ENCODE measurements around the gene OCA2. TPM values are rescaled to one million over a fixed set of nuclear protein-coding genes. Genes with fewer than 3 reads are reported as not detected.

Gene OCA2
- total and polyA plus RNA-seq, 11 donors, result 0.04 to 0.10 (median 0.07) TPM; not detected in 8

DNA sequence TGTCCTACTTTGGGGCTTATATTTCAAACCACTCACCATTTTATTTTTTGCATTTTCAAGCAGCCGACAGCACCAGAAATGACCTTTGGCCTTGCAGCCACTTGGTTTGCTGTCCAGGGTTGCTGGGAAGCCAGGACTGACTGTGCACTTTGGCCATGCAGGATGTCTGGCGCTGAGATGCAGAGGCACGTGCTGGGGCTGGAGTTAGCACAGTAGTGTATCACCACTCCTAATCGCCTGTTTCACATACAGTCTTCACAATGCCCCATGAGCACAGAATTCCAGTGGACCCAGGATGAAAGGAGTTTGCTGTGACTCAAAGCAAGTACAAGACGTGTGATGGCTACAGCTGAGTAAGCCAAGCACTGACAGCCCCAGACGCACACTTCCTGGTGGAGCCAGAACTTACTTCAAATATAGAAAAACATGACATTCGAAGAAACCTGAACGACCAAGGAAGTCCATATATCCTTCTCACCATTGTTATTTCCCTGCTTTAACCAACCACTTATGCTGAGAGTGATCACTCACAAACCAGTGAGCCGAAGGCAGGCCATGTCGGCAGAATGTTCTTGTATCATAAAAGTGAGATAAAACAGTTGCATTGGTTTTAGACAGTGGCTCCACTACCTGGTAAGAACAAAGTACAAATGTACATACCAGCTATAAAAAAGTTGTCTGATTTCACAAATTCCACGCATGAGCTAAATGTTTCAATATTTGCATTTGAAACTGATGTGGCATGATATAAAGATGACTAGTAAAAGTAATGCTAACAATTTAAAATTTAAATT, 16.0 kb downstream of the OCA2 start:
- no peak for DNase-seq
- Histone ChIP-seq H3K4me1 (peaks cover 0 to 8% (median 0%) of the 10 kb centered on the region in 12 donors), H3K36me3 (no peaks in the 10 kb centered on the region), H3K27me3 (no peaks in the 10 kb centered on the region), H3K27ac (no peak overlapping the region), H3K9me3 (peaks cover 0 to 3% (median 0%) of the 10 kb centered on the region in 12 donors), H3K4me3 (no peak overlapping the region)
- no peak for TF ChIP-seq POLR2A (IDR thresholded peaks at IDR 0.05)
- TF ChIP-seq, protein P1, sequence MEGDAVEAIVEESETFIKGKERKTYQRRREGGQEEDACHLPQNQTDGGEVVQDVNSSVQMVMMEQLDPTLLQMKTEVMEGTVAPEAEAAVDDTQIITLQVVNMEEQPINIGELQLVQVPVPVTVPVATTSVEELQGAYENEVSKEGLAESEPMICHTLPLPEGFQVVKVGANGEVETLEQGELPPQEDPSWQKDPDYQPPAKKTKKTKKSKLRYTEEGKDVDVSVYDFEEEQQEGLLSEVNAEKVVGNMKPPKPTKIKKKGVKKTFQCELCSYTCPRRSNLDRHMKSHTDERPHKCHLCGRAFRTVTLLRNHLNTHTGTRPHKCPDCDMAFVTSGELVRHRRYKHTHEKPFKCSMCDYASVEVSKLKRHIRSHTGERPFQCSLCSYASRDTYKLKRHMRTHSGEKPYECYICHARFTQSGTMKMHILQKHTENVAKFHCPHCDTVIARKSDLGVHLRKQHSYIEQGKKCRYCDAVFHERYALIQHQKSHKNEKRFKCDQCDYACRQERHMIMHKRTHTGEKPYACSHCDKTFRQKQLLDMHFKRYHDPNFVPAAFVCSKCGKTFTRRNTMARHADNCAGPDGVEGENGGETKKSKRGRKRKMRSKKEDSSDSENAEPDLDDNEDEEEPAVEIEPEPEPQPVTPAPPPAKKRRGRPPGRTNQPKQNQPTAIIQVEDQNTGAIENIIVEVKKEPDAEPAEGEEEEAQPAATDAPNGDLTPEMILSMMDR (IDR thresholded peaks at IDR 0.05), result no peak
- intact Hi-C loops (cut with DNase I), result loop anchor here in 1 of 10 donors (10.0 kb wide), 1 partner anchor 58 kb away; no protein-coding TSS in a partner anchor
- 65 to 74% (median 69%) methylated on average over 11 of the region's 11 CpGs for WGBS, 4 donors
- no peak for ATAC-seq

DNA sequence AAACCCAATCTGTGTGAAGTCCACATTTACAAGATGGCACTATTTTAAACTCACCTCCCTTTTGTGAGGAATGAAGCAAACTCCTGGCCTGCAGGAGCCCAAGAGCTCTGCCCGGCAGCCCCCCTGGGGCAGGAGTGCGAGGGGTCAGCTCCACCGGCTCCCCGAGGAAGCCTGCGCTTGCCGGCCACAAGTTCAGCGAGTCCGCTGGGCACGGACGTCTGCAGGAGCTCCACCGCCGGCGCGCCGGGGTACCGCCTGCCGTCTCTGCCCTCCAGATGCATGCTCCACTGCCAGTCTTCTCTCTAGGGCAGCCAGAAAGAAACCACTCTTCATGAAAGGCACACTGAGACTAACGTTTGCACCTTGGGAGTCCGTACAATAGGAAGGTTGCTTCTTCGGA, 17.5 kb downstream of the OCA2 start:
- Histone ChIP-seq H3K9me3 (peaks cover 0 to 3% (median 0%) of the 10 kb centered on the region in 12 donors), H3K27ac (no peak overlapping the region), H3K27me3 (no peaks in the 10 kb centered on the region), H3K4me3 (no peak overlapping the region), H3K36me3 (no peaks in the 10 kb centered on the region), H3K4me1 (peaks cover 0 to 8% (median 0%) of the 10 kb centered on the region in 12 donors)
- 93 to 97% (median 95%) methylated on average over 17 to 20 of the region's 20 CpGs for WGBS, 4 donors
- DNase-seq (no peak), ATAC-seq (no peak)
- TF ChIP-seq, protein P1 (IDR thresholded peaks at IDR 0.05), result no peak
- no peak for TF ChIP-seq POLR2A (IDR thresholded peaks at IDR 0.05)
- intact Hi-C loops (cut with DNase I), result loop anchor here in 1 of 10 donors (10.0 kb wide), 1 partner anchor 57 kb away; no protein-coding TSS in a partner anchor

DNA sequence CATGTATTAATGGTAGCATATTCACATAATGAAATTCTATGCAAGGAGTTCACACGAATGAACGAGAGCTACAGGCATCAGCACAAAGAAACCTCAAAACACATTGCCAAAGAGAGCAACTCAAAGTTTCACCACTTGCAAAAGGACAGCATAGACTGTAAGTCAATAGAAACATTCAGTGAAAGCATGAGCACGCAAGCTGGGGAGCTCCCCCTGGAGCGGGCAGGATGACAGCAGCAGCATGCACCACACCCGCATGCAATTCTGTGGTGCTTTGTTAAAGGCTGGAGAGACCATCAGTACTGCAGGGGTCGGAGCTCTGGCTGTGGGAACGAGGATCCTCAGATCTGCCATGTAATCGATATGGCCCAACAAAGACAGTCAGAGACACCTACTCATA, 18.7 kb downstream of the OCA2 start:
- WGBS, 4 donors, result 63 to 70% (median 66%) methylated on average over 8 of the region's 8 CpGs
- Histone ChIP-seq H3K27ac (no peak overlapping the region), H3K36me3 (no peaks in the 10 kb centered on the region), H3K27me3 (no peaks in the 10 kb centered on the region), H3K4me1 (peaks cover 0 to 2% (median 0%) of the 10 kb centered on the region in 12 donors), H3K4me3 (no peak overlapping the region), H3K9me3 (peaks cover 0 to 3% (median 0%) of the 10 kb centered on the region in 12 donors)
- intact Hi-C loops (cut with DNase I), result loop anchor here in 1 of 10 donors (10.0 kb wide), 1 partner anchor 56 kb away; no protein-coding TSS in a partner anchor
- no peak for DNase-seq
- no peak for ATAC-seq
- TF ChIP-seq, protein P1 (IDR thresholded peaks at IDR 0.05), result no peak
- TF ChIP-seq POLR2A (IDR thresholded peaks at IDR 0.05), result no peak

DNA sequence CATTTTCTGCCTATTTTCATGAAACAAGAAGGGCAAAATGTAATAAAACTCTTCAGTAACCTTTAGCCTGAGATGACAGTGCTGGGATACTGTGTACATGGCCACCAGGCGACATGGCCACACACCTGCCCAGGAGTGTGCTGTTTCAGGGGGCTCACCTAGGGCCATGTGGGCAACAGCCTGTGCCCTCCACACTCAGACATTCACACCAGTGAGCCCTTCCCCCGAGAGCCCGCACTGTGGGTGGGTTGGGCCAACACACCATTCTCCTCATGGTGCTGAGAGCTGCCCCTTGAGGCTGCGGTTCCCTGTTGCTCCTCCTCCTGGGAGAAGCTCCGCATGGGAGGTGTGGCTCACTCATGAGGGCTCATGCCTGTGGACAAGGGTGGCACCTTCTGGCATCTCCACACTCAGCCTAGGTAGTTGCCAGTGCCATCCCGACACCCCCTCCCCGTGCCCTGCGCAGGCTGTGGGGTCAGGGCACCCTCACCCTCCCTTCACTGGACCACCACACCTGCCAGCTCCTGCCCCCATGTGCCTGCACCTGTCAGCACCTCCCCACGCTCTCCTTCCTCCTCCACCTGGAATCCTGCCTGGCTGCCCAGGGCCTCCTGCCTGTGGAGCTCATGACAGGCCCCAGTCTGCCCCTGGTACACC, 19.7 kb downstream of the OCA2 start:
- H3K4me3 ChIP-seq, result no peak overlapping the region
- H3K27me3 ChIP-seq, result no peaks in the 10 kb centered on the region
- WGBS, 4 donors, result 79 to 87% (median 84%) methylated on average over 9 of the region's 9 CpGs
- intact Hi-C loops (cut with DNase I), result no loop called here
- H3K9me3 ChIP-seq, result peaks cover 0 to under 1% (median 0%) of the 10 kb centered on the region in 12 donors
- no peak for DNase-seq
- no peak for ATAC-seq
- H3K27ac ChIP-seq, result no peak overlapping the region
- no peak for TF ChIP-seq POLR2A (IDR thresholded peaks at IDR 0.05)
- TF ChIP-seq, protein P1 (IDR thresholded peaks at IDR 0.05), result no peak
- H3K36me3 ChIP-seq, result no peaks in the 10 kb centered on the region
- H3K4me1 ChIP-seq, result no peaks in the 10 kb centered on the region

Data from heart left ventricle (tissue), 16 donors.